Sigmoid colon (tissue), 7 donors: ENCODE data around the gene VPS72. TPM values are rescaled to one million over a fixed set of nuclear protein-coding genes. Genes with fewer than 3 reads are reported as not detected.
A peak's percentile ranks its signal among the peaks of the same experiment; 100 is the strongest.

Experiments used
- DNase-seq: peaks from one replicate; pipeline ENCODE4 v3.0.0-alpha.2; 2019
- H3K27ac ChIP-seq, 4 donors: fragments of 200-600 bp; sonication (generic); one replicate each; pipeline ENCODE4 v1.5.1; 2016 to 2019; ENCODE audit warnings: mild to moderate bottlenecking in 1 of 4
- H3K27me3 ChIP-seq, 3 donors: fragments of 200-600 bp; sonication (generic); one replicate each; pipeline ENCODE4 v1.5.1; 2019; ENCODE audit warnings: mild to moderate bottlenecking in 1 of 3
- H3K36me3 ChIP-seq, 4 donors: fragments of 200-600 bp; sonication (generic); one replicate each; pipeline ENCODE4 v1.5.1; 2016 to 2019
- H3K4me1 ChIP-seq, 4 donors: fragments of 200-600 bp; sonication (generic); one replicate each; pipeline ENCODE4 v1.5.1; 2017 to 2019
- H3K4me3 ChIP-seq, 4 donors: fragments of 200-600 bp; sonication (generic); one replicate each; pipeline ENCODE4 v1.5.1; 2017 to 2019; ENCODE audit warnings: mild to moderate bottlenecking in 2 of 4, moderate library complexity in 1 of 4
- H3K9me3 ChIP-seq, 4 donors: fragments of 200-600 bp in 3 of 4; sonication (generic) in 3 of 4; one replicate each; pipeline versions ENCODE4 v1.5.1 to v1.6.1; 2013 to 2019
- CTCF ChIP-seq, 4 experiments: fragments of 450-650 bp in 3 of 4; fragments of 200-600 bp in 1 of 4; IDR thresholded peaks; one replicate each; pipeline ENCODE4 v1.5.1; 2016 to 2019; ENCODE audit warnings: antibody characterized with exemption in 4 of 4, mild to moderate bottlenecking in 3 of 4, moderate library complexity in 2 of 4
- EP300 ChIP-seq, 4 donors: sonication (generic); formaldehyde crosslinking; IDR thresholded peaks; one replicate each; pipeline ENCODE4 v1.6.1; 2017; ENCODE audit warnings: antibody characterized with exemption in 4 of 4
- POLR2A ChIP-seq, 2 donors: fragments of 450-650 bp; IDR thresholded peaks; one replicate each; pipeline ENCODE4 v1.6.1; 2016; ENCODE audit warnings: antibody characterized with exemption in 2 of 2, mild to moderate bottlenecking in 2 of 2, moderate library complexity in 2 of 2
- POLR2AphosphoS5 ChIP-seq, 4 donors: sonication (generic); formaldehyde crosslinking; IDR thresholded peaks; one replicate each; pipeline ENCODE4 v1.6.1; 2017; ENCODE audit warnings: antibody characterized with exemption in 4 of 4
- WGBS, 2 donors: extraction: QIAGEN DNeasy Blood & Tissue Kit; methylation state at CpG; one replicate each; pipeline ENCODE4 v1.1.7; 2013; 5-methylcytosine and 5-hydroxymethylcytosine counted together
- intact Hi-C: fragments of 100-400 bp; cut with DNase I; formaldehyde crosslinking; loops from one replicate; pipeline ENCODE4 v1.15.1; 2023
- polyA plus RNA-seq, 3 donors: library from polyadenylated mRNA; stranded (reverse); fragments of 200-250 nt; gene quantifications; one replicate each; pipeline ENCODE4 v1.2.3, GENCODE V29; 2013
- total RNA-seq, 4 donors: library from RNA; depleted of rRNA; stranded (reverse); fragments of >200 nt; gene quantifications; one replicate each; pipeline ENCODE4 v1.1.0, GENCODE V29; 2016
- donor health status: healthy with polysubstance abuse.
- donor health status: Bipolar disorder and iron deficiency.
- donor health status: healthy.

VPS72 gene
- total and polyA plus RNA-seq, 7 donors, result 24.0 to 49.7 (median 36.2) TPM

- Histone ChIP-seq H3K4me3 (peak overlapping the region; percentile 56 to 84 (median 78)), H3K4me1 (peaks cover 0 to 37% (median 26%) of the 10 kb centered on the region in 4 donors), H3K27ac (peak overlapping the region; percentile 84 to 93 (median 92)), H3K9me3 (no peaks in the 10 kb centered on the region), H3K36me3 (peaks cover 0 to 56% (median 18%) of the 10 kb centered on the region in 4 donors), H3K27me3 (no peaks in the 10 kb centered on the region)
- intact Hi-C loops, result loop anchor here (2.0 kb wide), 1 partner anchor 18 kb away; the partner anchor contains the start of gene SEMA6C
- TF ChIP-seq POLR2AphosphoS5 (IDR thresholded peaks at IDR 0.05), result no peak
- TF ChIP-seq POLR2A (IDR thresholded peaks at IDR 0.05), result no peak
- no peak for TF ChIP-seq EP300 (IDR thresholded peaks at IDR 0.05)
- no peak for TF ChIP-seq CTCF (IDR thresholded peaks at IDR 0.05)
- DNase-seq, result no peak
- WGBS, 2 donors, result 19 to 52% methylated on average over 11 of the region's 11 CpGs
Measured at GRCh38 chr1:151164732-151165280, 25.2 kb downstream of the VPS72 start.

GRCh38 chr1:151159373-151159772 is 30.6 kb downstream of the VPS72 start:
- DNase-seq, result no peak
- intact Hi-C loops, result loop anchor here (5.0 kb wide), 1 partner anchor 137 kb away; no protein-coding TSS in a partner anchor
- H3K27ac ChIP-seq, result no peak overlapping the region

GRCh38 chr1:151158751-151159251 is 31.2 kb downstream of the VPS72 start:
- peak overlapping the region in 1 of 4 donors; percentile 25 for H3K27ac ChIP-seq
- H3K4me3 ChIP-seq, result no peak overlapping the region

More at GRCh38 chr1:151159373-151159772, 30.6 kb downstream of the VPS72 start:
- Histone ChIP-seq H3K4me1 (peaks cover 0 to 19% (median 10%) of the 10 kb centered on the region in 4 donors), H3K36me3 (peaks cover 4 to 62% (median 20%) of the 10 kb centered on the region in 4 donors), H3K9me3 (no peaks in the 10 kb centered on the region), H3K4me3 (no peak overlapping the region), H3K27me3 (no peaks in the 10 kb centered on the region)
- TF ChIP-seq CTCF (IDR thresholded peaks at IDR 0.05), result no peak
- TF ChIP-seq EP300 (IDR thresholded peaks at IDR 0.05), result no peak
- no peak for TF ChIP-seq POLR2AphosphoS5 (IDR thresholded peaks at IDR 0.05)
- TF ChIP-seq POLR2A (IDR thresholded peaks at IDR 0.05), result no peak

GRCh38 chr1:151158326-151158725 is 31.7 kb downstream of the VPS72 start:
- TF ChIP-seq POLR2AphosphoS5 (IDR thresholded peaks at IDR 0.05) (no peak), EP300 (IDR thresholded peaks at IDR 0.05) (no peak)
- intact Hi-C loops, result loop anchor here (5.0 kb wide), 1 partner anchor 136 kb away; no protein-coding TSS in a partner anchor
- H3K27me3 ChIP-seq, result no peaks in the 10 kb centered on the region
- no peaks in the 10 kb centered on the region for H3K9me3 ChIP-seq
- no peak for DNase-seq
- H3K27ac ChIP-seq, result peak overlapping the region in 1 of 4 donors; percentile 25
- WGBS, 2 donors, result 67 to 86% methylated on average over 5 of the region's 5 CpGs
- peaks cover 4 to 62% (median 20%) of the 10 kb centered on the region in 4 donors for H3K36me3 ChIP-seq
- peak overlapping the region in 1 of 4 donors; percentile 11 for H3K4me3 ChIP-seq
- peaks cover 0 to 11% (median 2%) of the 10 kb centered on the region in 4 donors for H3K4me1 ChIP-seq

More at GRCh38 chr1:151158751-151159251, 31.2 kb downstream of the VPS72 start:
- no peaks in the 10 kb centered on the region for H3K27me3 ChIP-seq
- H3K4me1 ChIP-seq, result peaks cover 0 to 13% (median 5%) of the 10 kb centered on the region in 4 donors
- H3K36me3 ChIP-seq, result peaks cover 4 to 62% (median 20%) of the 10 kb centered on the region in 4 donors
- 89 to 94% methylated on average over 22 of the region's 22 CpGs for WGBS, 2 donors
- H3K9me3 ChIP-seq, result no peaks in the 10 kb centered on the region
- no peak for TF ChIP-seq EP300 (IDR thresholded peaks at IDR 0.05)
- no peak for TF ChIP-seq CTCF (IDR thresholded peaks at IDR 0.05)
- TF ChIP-seq POLR2AphosphoS5 (IDR thresholded peaks at IDR 0.05), result no peak
- no peak for TF ChIP-seq POLR2A (IDR thresholded peaks at IDR 0.05)
- no peak for DNase-seq
- intact Hi-C loops, result loop anchor here (5.0 kb wide), 1 partner anchor 136 kb away; no protein-coding TSS in a partner anchor

- Histone ChIP-seq H3K4me1 (peaks cover 0 to 11% (median 0%) of the 10 kb centered on the region in 4 donors), H3K27ac (peak overlapping the region in 1 of 4 donors; percentile 12), H3K4me3 (peak overlapping the region in 2 of 4 donors; percentile 11 to 29), H3K36me3 (peaks cover 4 to 56% (median 20%) of the 10 kb centered on the region in 4 donors), H3K9me3 (no peaks in the 10 kb centered on the region), H3K27me3 (no peaks in the 10 kb centered on the region)
- TF ChIP-seq CTCF (IDR thresholded peaks at IDR 0.05), result no peak
- TF ChIP-seq POLR2A (IDR thresholded peaks at IDR 0.05), result no peak
- TF ChIP-seq EP300 (IDR thresholded peaks at IDR 0.05), result no peak
- TF ChIP-seq POLR2AphosphoS5 (IDR thresholded peaks at IDR 0.05), result no peak
- intact Hi-C loops, result loop anchor here (5.0 kb wide), 1 partner anchor 135 kb away; no protein-coding TSS in a partner anchor
- WGBS, 2 donors, result 56 to 89% methylated on average over 6 of the region's 6 CpGs
- DNase-seq, result peak; percentile 59
Measured at GRCh38 chr1:151157067-151157531, 32.9 kb downstream of the VPS72 start.
